Right lobe of liver (tissue), 6 donors: Measurements from ENCODE around the gene HES3. TPM values are rescaled to one million over a fixed set of nuclear protein-coding genes. Genes with fewer than 3 reads are reported as not detected.

ENCODE experiments used
- ATAC-seq, 4 donors: fragments of 200-7000 bp; cut with Tn5 transposase; one replicate each; pipeline ENCODE4 v1.9.1; 2020; ENCODE audit warnings: mild to moderate bottlenecking in 4 of 4, moderate library complexity in 4 of 4
- DNase-seq, 3 donors: peaks; one replicate each; pipeline ENCODE4 v3.0.0-alpha.2; 2020
- H3K27ac ChIP-seq, 3 donors: fragments of 200-600 bp; one replicate each; pipeline ENCODE4 v1.8.0; 2022
- H3K27me3 ChIP-seq, 2 donors: fragments of 200-600 bp; one replicate each; pipeline ENCODE4 v1.8.0; 2022
- H3K36me3 ChIP-seq, 4 donors: fragments of 200-600 bp; sonication (generic) in 1 of 4; one replicate each; pipeline versions ENCODE4 v1.5.1 to v1.8.0; 2017 to 2022; ENCODE audit warnings: control low read depth in 1 of 4
- H3K4me1 ChIP-seq, 4 donors: fragments of 200-600 bp; sonication (generic) in 1 of 4; one replicate each; pipeline versions ENCODE4 v1.5.1 to v1.8.0; 2017 to 2022; ENCODE audit warnings: control low read depth in 1 of 4
- H3K4me3 ChIP-seq, 3 donors: fragments of 200-600 bp; one replicate each; pipeline ENCODE4 v1.8.0; 2022
- H3K9me3 ChIP-seq, 4 donors: fragments of 200-600 bp; sonication (generic) in 1 of 4; one replicate each; pipeline versions ENCODE4 v1.5.1 to v1.8.0; 2017 to 2022; ENCODE audit warnings: control low read depth in 1 of 4
- POLR2A ChIP-seq: fragments of 450-650 bp; IDR thresholded peaks from one replicate; pipeline ENCODE4 v1.6.1; 2017; ENCODE audit warnings: antibody characterized with exemption, mild to moderate bottlenecking
- WGBS: methylation state at CpG from one replicate; pipeline ENCODE4 v1.1.6; 2018; ENCODE audit warnings: low coverage, low lambda C conversion rate; ENCODE audit not compliant: insufficient coverage; ENCODE audit errors: missing lambda C conversion rate; 5-methylcytosine and 5-hydroxymethylcytosine counted together
- intact Hi-C, 2 donors: fragments of 100-400 bp; cut with DNase I; formaldehyde crosslinking; loops; one replicate each; pipeline versions ENCODE4 v1.11.2 to v1.14.1; 2022
- total RNA-seq, 6 experiments: library from RNA; depleted of rRNA in 2 of 6; stranded (reverse); fragments of >200 nt in 2 of 6; fragmentation: NEBNext Ultra II Directional in 3 of 6; extraction: Animal tissue kit (Norgen Biotek cat#: 25700) in 3 of 6; gene quantifications; one replicate each; pipeline versions ENCODE4 v1.1.0 to v1.2.4, GENCODE V29; 2016 to 2023
- TF ChIP-seq, protein P1 (sequence below), 4 donors: fragments of 200-600 bp in 3 of 4; fragments of 450-650 bp in 1 of 4; IDR thresholded peaks; one replicate each; pipeline versions ENCODE4 v1.5.1 to v1.8.0; 2016 to 2022; ENCODE audit warnings: antibody characterized with exemption in 4 of 4, mild to moderate bottlenecking in 2 of 4
- donor health status: DM: no; HTN: yes; CAD: no.
- donor health status: DM: no; HTN: no; CAD: no.
- donor health status: DM: no; HTN: no; CAD: no.
- donor health status: DM: no; HTN: yes; CAD: no.
- donor health status: DM: no; HTN: yes; CAD: no.

HES3 gene
- total RNA-seq, 6 experiments from 2014 or later = not detected

DNA sequence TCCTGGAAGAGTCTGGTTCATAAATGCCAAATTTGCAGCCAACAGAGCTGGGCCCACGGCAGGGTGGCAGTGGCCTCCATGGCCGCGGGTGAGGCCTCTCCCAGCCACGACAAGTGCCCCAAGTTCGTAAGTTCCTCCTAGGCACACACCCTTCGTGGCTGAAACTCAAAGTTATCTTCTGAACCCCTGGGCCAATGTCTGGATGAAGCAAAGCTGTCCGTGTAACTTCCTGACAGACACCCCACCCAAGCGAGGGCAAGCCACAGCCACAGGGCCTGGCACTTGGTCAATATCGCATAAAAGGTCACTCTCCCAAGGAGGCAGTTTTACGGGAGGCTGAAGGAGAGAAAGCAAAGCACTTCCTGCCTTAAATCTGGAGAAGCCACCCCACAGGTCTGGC, 44.7 kb downstream of the HES3 start:
- Histone ChIP-seq H3K4me3 (no peak overlapping the region), H3K9me3 (no peaks in the 10 kb centered on the region), H3K27ac (no peak overlapping the region), H3K27me3 (no peaks in the 10 kb centered on the region), H3K36me3 (no peaks in the 10 kb centered on the region), H3K4me1 (no peaks in the 10 kb centered on the region)
- no peak for DNase-seq
- TF ChIP-seq, protein P1, sequence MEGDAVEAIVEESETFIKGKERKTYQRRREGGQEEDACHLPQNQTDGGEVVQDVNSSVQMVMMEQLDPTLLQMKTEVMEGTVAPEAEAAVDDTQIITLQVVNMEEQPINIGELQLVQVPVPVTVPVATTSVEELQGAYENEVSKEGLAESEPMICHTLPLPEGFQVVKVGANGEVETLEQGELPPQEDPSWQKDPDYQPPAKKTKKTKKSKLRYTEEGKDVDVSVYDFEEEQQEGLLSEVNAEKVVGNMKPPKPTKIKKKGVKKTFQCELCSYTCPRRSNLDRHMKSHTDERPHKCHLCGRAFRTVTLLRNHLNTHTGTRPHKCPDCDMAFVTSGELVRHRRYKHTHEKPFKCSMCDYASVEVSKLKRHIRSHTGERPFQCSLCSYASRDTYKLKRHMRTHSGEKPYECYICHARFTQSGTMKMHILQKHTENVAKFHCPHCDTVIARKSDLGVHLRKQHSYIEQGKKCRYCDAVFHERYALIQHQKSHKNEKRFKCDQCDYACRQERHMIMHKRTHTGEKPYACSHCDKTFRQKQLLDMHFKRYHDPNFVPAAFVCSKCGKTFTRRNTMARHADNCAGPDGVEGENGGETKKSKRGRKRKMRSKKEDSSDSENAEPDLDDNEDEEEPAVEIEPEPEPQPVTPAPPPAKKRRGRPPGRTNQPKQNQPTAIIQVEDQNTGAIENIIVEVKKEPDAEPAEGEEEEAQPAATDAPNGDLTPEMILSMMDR (IDR thresholded peaks at IDR 0.05) = no peak
- TF ChIP-seq POLR2A = no peak
- ATAC-seq = no peak
- intact Hi-C loops = no loop called here
- 80% methylated on average over 7 of the region's 10 CpGs for WGBS

DNA sequence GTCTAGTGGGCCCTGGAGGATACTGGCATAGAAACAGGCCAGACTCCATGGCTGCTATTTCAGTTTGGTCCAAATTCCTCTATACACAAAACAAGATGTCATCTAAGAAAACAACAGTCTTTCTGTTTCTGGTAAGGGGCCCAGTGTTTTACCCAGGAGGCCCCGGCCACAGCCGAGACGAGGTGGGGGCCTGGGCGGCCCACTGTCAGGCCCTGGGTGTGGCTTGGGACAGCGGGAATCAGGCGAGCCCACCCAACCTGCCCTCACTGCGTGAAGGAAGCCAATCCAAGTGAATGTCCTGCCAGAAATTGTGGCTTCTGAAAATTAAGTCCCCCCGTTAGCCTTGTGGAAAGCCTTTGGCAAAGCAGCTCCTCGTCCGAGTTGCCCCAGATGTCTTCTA, 48.1 kb downstream of the HES3 start:
- TF ChIP-seq POLR2A = no peak
- TF ChIP-seq, protein P1 (IDR thresholded peaks at IDR 0.05) = no peak
- no peaks in the 10 kb centered on the region for H3K27me3 ChIP-seq
- no peak for ATAC-seq
- H3K4me1 ChIP-seq = no peaks in the 10 kb centered on the region
- no peak for DNase-seq
- H3K4me3 ChIP-seq = no peak overlapping the region
- intact Hi-C loops = no loop called here
- no peaks in the 10 kb centered on the region for H3K36me3 ChIP-seq
- H3K27ac ChIP-seq = no peak overlapping the region
- no peaks in the 10 kb centered on the region for H3K9me3 ChIP-seq
- 50% methylated on average over 1 of the region's 10 CpGs for WGBS

DNA sequence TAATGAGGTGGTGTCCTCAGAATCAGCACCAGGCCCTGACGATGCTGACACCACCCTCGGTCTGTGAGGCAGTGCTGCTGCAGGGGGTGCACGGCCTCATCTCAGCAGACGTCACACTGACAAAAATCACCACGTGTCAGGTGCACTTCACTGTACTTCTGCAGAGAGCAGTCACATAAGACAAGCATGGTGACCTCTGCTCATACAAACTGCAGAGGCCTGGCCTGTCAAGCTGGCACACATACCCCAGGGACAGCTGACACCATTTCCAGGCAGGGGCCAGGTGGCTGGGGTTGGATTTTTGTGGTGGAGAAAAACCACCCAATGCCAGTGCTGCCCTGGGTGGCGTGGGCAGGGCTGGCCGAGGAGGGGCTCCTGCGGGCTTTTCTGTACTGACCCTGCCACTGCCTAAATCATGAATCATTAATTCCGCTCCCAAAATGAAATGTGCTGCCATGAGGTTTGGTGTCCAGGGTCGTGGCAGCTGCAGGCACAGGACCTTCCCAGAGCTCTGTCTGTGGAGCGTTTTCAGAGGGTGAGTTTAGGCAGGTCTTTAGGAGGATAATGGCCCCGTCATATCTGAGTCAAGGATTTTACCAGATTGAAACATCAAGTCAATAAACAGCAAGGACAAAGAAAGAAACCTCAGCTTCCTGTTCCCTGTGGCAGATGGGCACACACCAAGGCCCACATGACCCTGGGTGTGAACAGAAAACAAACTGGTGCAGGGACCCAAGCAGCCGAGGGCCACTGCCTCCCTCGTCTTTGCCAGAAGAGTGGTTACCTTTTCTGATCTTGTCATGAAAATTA, 50.3 kb downstream of the HES3 start:
- Histone ChIP-seq H3K36me3 (no peaks in the 10 kb centered on the region), H3K27ac (no peak overlapping the region), H3K27me3 (no peaks in the 10 kb centered on the region), H3K4me1 (no peaks in the 10 kb centered on the region), H3K4me3 (no peak overlapping the region), H3K9me3 (no peaks in the 10 kb centered on the region)
- intact Hi-C loops = no loop called here
- DNase-seq (no peak), ATAC-seq (no peak)
- 90% methylated on average over 3 of the region's 14 CpGs for WGBS
- TF ChIP-seq, protein P1 (IDR thresholded peaks at IDR 0.05) = no peak
- TF ChIP-seq POLR2A = no peak

DNA sequence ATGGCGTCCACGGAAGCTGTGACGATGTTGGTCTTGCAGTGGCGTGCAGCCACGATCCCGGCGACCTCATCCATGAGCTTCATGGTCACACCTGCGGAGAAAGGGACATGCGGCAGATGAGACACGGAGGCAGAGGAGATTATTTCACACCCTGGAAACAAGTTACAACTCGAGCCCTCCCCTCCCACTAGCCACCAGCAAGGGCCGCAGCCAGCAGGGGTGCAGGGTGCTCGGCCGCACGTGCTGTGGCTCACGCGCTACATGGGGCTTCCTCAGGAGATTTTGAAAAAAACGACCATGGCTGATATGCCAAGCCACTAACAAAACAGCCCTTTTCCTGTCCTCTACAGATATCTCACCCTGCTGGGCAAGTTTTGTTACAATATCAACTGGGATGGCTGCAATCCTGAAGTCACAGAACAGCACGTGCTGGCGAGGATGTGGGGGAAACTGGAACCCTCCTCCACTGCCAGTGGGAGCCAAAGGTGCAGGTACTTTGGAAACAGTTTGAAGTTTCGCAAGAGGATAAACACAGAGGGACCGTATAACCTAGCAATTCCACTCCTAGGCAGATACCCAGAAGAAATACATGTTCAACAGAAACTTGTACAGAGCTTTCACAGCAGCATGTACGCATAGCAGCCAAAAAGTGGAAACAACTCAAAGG, 51.0 kb downstream of the HES3 start:
- Histone ChIP-seq H3K9me3 (no peaks in the 10 kb centered on the region), H3K27me3 (no peaks in the 10 kb centered on the region), H3K4me1 (no peaks in the 10 kb centered on the region), H3K4me3 (no peak overlapping the region), H3K36me3 (no peaks in the 10 kb centered on the region), H3K27ac (no peak overlapping the region)
- TF ChIP-seq, protein P1 (IDR thresholded peaks at IDR 0.05) = no peak
- no peak for TF ChIP-seq POLR2A
- DNase-seq (peak in 1 of 3 donors; percentile 76), ATAC-seq (peak in 2 of 4 donors; percentile 77 to 97)
- 33% methylated on average over 5 of the region's 23 CpGs for WGBS
- intact Hi-C loops = no loop called here

Other genes with a start within 250 kb of the HES3 start
- gene KCNAB2, start 198.3 kb upstream of the HES3 start, total RNA-seq = 10 to 100 TPM in 2 of 6 experiments, 1 to 10 TPM in 4; 4.4 to 14.8 (median 6.9) TPM
- gene CHD5, start 63.9 kb upstream of the HES3 start, total RNA-seq = not detected
- gene RPL22, start 44.6 kb upstream of the HES3 start, total RNA-seq = 100 to 1,000 TPM in 4 of 6 experiments, 10 to 100 TPM in 2; 45.4 to 156 (median 134) TPM
- 10 to 100 TPM in 5 of 6 experiments, 1 to 10 TPM in 1; 8.4 to 20.5 (median 14.4) TPM for gene RNF207, start 38.1 kb upstream of the HES3 start, total RNA-seq
- 10 to 100 TPM; 15.9 to 28.5 (median 20.4) TPM for gene ICMT, start 8.2 kb upstream of the HES3 start, total RNA-seq
- 10 to 100 TPM in 1 of 6 experiments, 1 to 10 TPM in 5; 1.5 to 34.6 (median 6.6) TPM for gene GPR153, start 16.9 kb downstream of the HES3 start, total RNA-seq
- 10 to 100 TPM; 10.8 to 19.7 (median 14.1) TPM for gene ACOT7, start 149.6 kb downstream of the HES3 start, total RNA-seq
- gene HES2, start 175.7 kb downstream of the HES3 start, total RNA-seq = 1 to 10 TPM in 1 of 6 experiments, under 1 TPM in 2, not detected in 3; 0.27 to 1.2 (median 0.68) TPM
- gene ESPN, start 180.6 kb downstream of the HES3 start, total RNA-seq = 100 to 1,000 TPM in 4 of 6 experiments, 10 to 100 TPM in 2; 81.6 to 149 (median 120) TPM
- 1 to 10 TPM; 1.1 to 3.2 (median 2.1) TPM for gene TNFRSF25, start 222.0 kb downstream of the HES3 start, total RNA-seq
- gene PLEKHG5, start 247.5 kb downstream of the HES3 start, total RNA-seq = 1 to 10 TPM in 5 of 6 experiments, under 1 TPM in 1; 0.70 to 2.3 (median 1.5) TPM